ES-I3 (cell line): ENCODE results near the gene MTAP.

ENCODE experiments used
- H3K36me3 ChIP-seq: 2 replicates; pipeline ENCODE4 v1.6.1; 2013; ENCODE audit warnings: mild to moderate bottlenecking, low read length, control low read depth, moderate library complexity; ENCODE audit not compliant: insufficient read depth
- H3K4me1 ChIP-seq: 2 replicates; pipeline ENCODE4 v1.6.1; 2013; ENCODE audit warnings: mild to moderate bottlenecking, control low read depth, low read length; ENCODE audit not compliant: insufficient read depth
- H3K9ac ChIP-seq: 2 replicates; pipeline ENCODE4 v1.6.1; 2013; ENCODE audit warnings: low read depth, mild to moderate bottlenecking, low read length, moderate library complexity
- H3K9me3 ChIP-seq: 2 replicates; pipeline ENCODE4 v1.6.1; 2013; ENCODE audit warnings: mild to moderate bottlenecking, low read length, moderate library complexity; ENCODE audit not compliant: control insufficient read depth, insufficient read depth

Gene MTAP

DNA sequence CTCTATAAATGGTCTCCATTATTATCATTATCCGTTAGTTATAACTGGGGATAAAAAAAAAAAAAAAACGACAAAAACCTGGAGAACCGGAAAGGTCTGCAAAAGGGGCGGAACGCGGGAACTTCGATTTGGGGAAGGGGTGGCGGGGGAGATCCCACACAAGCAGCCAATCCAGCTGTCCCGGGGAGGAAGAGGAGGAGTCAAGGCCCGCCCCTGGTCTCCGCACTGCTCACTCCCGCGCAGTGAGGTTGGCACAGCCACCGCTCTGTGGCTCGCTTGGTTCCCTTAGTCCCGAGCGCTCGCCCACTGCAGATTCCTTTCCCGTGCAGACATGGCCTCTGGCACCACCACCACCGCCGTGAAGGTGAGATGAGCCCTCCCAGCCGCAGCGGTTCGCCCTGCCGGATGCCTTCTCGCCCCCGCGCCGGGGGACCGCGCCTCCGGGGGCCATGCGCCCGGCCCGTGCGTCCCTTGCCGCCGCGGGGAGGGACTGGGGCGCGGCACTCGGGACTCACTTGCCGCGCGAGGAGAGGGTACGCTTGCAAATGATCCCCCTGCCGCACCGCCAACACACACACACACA, at the start of gene MTAP:
Gene MTAP (plus strand): TSS at position 219 of the 583 bp plus-strand sequence. CDS start 113 bp downstream, at position 332.
- Histone ChIP-seq H3K9me3 (no peaks in the 10 kb centered on the region), H3K4me1 (peaks cover 13% of the 10 kb centered on the region), H3K36me3 (no peaks in the 10 kb centered on the region), H3K9ac (peak within 1 kb of the TSS; percentile 91)

DNA sequence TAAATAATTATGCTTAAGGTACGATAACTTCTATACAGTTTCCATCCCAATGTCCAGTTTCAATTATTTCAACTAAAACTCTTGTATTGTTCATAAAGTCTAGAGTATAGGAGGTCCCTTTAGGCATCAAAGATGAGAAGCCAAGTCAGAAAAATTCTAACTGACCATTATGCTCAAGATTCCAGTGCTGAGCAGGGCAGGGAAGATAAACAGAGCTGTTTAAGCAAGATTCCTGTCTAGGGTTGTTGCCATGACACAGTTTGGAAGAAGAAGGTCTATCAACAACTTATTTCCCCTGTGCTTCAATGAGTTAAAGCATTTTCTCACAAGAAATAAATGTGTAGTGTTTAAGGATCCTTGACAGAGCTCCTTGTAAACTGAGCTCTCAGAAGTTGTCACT, 48.9 kb upstream of the MTAP start:
- Histone ChIP-seq H3K9ac (no peak overlapping the region), H3K9me3 (no peaks in the 10 kb centered on the region), H3K36me3 (no peaks in the 10 kb centered on the region), H3K4me1 (0 out of 2 replicates have a peak, but pooled peaks cover 4% of the 10 kb centered on the region)

DNA sequence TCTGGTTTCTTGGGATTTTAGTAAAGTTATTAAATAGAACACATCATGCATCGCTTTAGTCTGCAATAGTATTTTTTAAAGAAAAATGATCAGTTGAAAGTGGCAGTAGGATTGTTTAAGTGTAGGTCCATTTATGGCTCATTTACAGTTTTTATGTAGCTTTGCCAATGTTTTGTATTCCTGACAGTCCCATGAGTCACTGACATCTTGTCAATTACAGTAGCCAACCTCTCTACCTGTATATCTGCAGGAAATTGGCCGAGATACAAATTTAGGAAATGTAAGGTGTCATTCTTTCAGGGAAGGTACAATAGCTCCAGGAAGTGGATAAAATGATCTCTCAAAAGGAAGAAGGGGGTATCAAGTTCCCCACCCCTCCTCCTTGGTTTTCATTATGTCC, 47.7 kb upstream of the MTAP start:
- no peak overlapping the region for H3K9ac ChIP-seq
- 0 out of 2 replicates have a peak, but pooled peaks cover 4% of the 10 kb centered on the region for H3K4me1 ChIP-seq
- no peaks in the 10 kb centered on the region for H3K9me3 ChIP-seq
- H3K36me3 ChIP-seq, result no peaks in the 10 kb centered on the region

DNA sequence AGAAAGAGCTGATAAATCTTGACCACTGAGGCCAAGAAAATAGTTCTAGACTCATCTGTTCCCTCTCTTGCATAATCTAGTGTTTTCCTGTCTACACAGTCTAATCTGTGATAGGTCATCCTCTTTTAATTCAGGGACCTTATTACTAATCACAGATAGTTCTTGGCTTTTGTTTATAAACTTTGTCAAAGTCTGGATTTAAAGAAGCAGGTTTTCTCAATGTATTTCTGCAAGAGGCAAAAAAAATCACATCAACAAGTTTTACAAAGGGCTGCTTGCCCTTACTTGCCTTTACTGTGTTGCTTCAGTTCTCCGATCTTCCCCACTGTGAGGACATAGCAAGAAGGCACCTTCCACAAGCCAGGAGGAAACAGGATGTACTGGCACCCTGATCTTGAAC, 43.9 kb upstream of the MTAP start:
- H3K9me3 ChIP-seq, result no peaks in the 10 kb centered on the region
- no peaks in the 10 kb centered on the region for H3K4me1 ChIP-seq
- no peak overlapping the region for H3K9ac ChIP-seq
- no peaks in the 10 kb centered on the region for H3K36me3 ChIP-seq

DNA sequence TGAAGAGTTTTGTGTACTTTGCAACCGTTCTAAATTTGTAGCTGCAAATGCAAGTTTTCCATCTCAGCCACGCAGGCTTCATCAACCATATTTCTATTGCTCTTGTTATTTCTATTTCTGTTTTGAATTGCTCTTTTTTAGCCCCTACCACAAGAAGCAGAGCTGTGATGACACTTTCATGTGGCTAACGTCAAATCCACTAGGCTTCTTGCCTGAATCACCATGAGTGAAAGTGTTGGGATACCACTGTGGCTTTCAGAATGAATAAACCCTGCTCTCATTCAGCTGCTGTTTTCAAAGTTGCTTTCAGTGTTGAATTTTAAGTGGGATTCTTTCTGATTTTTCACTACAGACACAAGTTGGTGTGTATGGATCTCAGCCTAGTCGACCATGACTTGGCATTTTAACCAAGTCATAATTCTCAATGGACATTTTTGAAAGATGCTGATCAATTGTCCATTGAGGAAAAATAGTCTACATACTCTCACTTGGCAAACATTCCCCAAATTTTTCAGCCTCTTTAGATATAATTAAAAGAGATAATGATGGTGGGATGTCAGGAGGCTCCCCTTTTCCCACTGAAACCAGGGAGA, 41.0 kb upstream of the MTAP start:
- H3K36me3 ChIP-seq, result no peaks in the 10 kb centered on the region
- no peak overlapping the region for H3K9ac ChIP-seq
- no peaks in the 10 kb centered on the region for H3K4me1 ChIP-seq
- no peaks in the 10 kb centered on the region for H3K9me3 ChIP-seq

DNA sequence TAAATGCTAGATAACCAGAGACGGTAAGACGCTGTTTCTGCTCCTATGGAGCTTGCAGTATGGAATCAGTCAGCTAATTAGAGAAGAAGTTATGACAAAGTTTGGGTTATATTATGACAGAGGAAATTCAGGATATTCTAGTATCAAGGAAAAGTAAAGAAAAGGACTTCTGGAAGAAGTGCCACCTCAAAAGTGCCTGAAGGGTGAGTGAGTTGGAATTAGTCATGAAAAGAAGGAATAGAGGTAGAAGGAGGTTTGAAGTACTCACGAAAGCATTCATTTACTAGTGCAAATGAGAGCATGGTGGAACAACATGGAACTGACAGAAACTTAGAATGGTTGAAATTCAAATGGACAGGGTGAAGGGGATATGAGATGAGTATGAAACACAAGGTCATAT, 40.4 kb upstream of the MTAP start:
- no peaks in the 10 kb centered on the region for H3K4me1 ChIP-seq
- no peak overlapping the region for H3K9ac ChIP-seq
- no peaks in the 10 kb centered on the region for H3K9me3 ChIP-seq
- H3K36me3 ChIP-seq, result no peaks in the 10 kb centered on the region

DNA sequence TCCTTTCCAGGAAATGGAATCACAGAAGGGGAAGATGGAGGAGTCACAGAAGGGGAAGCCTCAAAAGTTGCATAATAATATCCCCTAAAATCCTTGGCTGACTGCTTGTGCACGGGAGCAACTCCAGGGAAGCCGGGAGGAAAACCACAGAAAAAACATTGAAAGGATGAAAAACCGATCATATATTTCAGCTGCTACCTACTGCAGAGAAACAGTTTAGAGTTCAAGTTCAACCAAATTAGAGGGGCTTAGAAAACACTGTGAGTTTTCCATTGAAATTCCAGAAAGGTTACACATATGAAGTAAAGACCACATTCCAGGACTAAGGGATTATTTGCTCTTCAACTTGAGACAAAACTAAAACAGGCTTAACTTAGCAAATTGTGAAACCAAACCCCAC, 37.6 kb upstream of the MTAP start:
- H3K4me1 ChIP-seq, result no peaks in the 10 kb centered on the region
- H3K9me3 ChIP-seq, result no peaks in the 10 kb centered on the region
- H3K36me3 ChIP-seq, result no peaks in the 10 kb centered on the region
- H3K9ac ChIP-seq, result no peak overlapping the region

DNA sequence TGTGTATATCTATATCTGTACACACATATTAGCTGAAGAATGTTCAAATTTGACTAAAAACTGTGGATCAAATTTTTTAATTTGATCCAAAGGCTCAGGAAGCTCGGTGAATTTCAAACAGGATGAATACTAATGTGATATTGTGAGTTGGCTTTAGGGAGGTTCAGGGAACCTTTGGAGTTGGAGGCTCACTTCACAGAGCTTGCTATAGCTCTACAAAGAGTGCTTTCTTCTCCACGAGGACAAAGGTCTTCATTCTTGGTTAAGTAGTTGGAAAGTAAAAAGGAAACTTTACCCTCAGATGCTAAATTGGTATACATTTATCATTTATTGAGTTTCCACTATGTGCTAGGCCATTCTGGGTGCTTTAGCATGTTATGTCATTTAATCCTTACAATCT, 36.3 kb upstream of the MTAP start:
- Histone ChIP-seq H3K36me3 (no peaks in the 10 kb centered on the region), H3K9me3 (no peaks in the 10 kb centered on the region), H3K9ac (no peak overlapping the region), H3K4me1 (no peaks in the 10 kb centered on the region)

DNA sequence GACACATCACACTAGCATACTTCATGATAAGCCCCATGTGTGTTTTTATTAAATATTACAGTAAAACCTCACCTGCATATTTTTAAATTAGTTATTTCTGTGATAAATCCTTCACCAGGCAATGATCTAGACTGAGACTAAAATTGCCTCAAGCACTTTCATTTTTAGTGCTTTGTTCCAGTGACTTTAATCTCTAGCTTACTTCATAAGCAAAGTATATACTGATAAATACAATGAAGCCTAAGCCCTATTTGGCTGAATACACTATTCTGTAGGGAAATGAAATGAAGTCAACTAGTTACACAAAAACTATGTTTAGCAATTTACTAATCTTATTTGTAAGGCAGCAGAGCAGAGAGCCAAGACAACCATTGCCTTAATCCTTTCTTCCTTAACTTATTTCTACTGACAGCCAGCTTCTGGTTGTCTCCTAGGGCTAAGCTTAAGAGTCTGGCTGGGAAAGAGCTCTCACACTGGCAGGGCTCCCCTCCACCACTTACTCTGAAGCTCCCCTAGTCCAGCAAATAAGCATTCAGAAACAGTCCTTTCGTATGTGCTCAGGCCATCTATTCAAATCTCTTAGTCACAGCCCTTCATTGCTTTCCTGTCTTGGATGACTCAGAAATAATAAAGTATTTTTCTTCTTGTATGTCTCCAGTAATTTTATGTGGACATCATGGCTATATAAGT, 31.4 kb upstream of the MTAP start:
- Histone ChIP-seq H3K9me3 (no peaks in the 10 kb centered on the region), H3K4me1 (no peaks in the 10 kb centered on the region), H3K9ac (no peak overlapping the region), H3K36me3 (no peaks in the 10 kb centered on the region)

DNA sequence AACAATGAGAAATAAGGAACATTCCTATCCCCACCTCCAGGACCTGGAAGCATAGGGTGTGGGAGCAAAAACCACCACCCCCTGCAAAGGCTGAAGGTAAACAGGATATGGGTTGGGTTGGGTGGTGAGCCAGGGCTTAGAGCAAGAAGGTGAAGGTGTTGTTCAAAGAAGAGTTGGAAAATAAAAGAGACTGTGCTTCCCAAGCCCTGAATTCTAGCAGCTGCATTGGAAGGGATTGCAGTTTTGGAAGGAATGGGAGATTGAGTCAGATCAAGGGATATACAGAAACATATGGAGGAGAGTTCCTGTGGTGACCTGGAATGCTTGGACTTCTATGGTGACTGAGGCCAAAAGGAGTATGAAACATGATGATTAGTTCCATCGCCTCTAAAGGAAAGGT, 24.7 kb upstream of the MTAP start:
- Histone ChIP-seq H3K4me1 (no peaks in the 10 kb centered on the region; the same call in 1 of the 2 replicates), H3K9me3 (no peaks in the 10 kb centered on the region), H3K9ac (no peak overlapping the region), H3K36me3 (no peaks in the 10 kb centered on the region)

DNA sequence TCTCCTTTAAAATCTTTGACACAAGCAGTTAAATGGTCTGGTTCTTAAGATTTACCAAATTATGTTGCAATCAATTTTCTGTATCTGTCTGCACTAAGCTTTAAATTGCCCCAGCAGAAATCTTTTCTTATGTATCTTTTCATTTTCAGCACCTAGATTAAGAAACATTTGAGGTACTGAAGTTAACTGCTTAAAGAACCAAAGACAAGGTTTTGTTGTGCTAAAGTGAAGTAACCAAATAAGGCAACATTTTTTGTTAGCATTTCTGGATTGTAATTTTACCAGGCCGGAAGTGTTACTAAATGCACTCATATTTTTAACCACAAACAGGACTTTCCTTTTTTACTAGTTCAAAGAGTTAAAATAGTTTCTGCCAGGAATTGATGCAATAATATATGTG, 24.1 kb upstream of the MTAP start:
- no peaks in the 10 kb centered on the region; the same call in 1 of the 2 replicates for H3K4me1 ChIP-seq
- no peaks in the 10 kb centered on the region for H3K36me3 ChIP-seq
- no peaks in the 10 kb centered on the region for H3K9me3 ChIP-seq
- no peak overlapping the region for H3K9ac ChIP-seq

DNA sequence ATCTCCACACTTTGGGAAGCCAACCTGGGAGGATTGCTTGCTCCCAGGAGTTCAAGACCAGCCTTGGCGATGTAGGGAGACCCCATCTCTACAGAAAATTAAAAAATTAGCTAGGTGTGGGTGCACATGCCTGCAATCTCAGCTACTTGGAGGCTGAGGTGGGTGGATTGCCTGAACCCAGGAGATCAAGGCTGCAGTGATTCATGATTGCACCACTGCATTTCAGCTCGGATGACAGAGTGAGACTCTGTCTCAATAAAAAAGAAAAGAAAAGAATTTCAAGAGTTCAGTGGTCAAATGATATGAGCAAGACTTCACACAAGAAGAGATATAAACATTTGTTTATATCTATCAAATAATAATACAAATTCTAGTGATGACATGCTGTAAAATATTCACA, 23.0 kb upstream of the MTAP start:
- Histone ChIP-seq H3K4me1 (no peaks in the 10 kb centered on the region; the same call in 1 of the 2 replicates), H3K9ac (no peak overlapping the region), H3K9me3 (no peaks in the 10 kb centered on the region), H3K36me3 (no peaks in the 10 kb centered on the region)

DNA sequence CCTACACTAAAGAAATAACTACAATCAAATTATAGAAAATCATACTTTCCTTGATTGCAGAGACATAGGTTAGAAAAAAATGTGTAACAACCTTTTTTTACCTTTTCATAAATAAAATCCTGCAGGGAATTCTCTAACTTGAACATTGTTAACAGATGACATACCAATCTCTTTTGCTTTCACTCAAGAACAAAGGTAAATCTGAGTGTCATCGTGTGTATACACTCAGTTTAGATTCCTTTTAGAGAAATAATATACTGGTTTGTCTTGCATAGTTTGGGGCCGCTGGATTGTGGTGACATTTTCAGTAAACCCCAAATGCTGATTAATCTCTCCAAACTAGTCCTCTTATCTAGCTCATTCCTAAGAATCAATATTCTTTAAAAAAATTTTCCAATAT, 20.8 kb upstream of the MTAP start:
- no peaks in the 10 kb centered on the region for H3K36me3 ChIP-seq

DNA sequence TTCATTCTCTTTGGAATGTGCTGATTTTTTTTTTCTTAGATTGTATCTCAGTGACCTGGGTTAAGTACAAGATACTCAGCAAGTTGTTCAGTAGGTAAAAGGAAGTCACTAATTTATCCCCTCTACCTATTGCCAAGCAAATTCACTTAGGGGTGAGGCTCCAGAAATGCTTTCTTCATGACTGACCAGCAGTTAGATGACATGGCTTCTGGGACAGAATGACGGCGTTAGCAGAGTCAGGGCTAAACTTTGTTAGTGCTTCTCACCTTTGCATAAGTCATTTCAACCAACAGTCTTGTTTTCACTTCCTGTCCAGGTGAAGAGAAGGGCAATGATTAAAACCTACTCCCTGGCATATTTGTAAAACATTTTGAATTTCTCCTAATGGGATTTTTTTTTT, 20.2 kb upstream of the MTAP start:
- H3K4me1 ChIP-seq, result no peaks in the 10 kb centered on the region; the same call in 1 of the 2 replicates
- H3K9me3 ChIP-seq, result no peaks in the 10 kb centered on the region
- no peak overlapping the region for H3K9ac ChIP-seq
- H3K36me3 ChIP-seq, result no peaks in the 10 kb centered on the region

More for the DNA sequence above, 20.8 kb upstream of the MTAP start:
- H3K4me1 ChIP-seq, result no peaks in the 10 kb centered on the region; the same call in 1 of the 2 replicates
- H3K9ac ChIP-seq, result no peak overlapping the region
- H3K9me3 ChIP-seq, result no peaks in the 10 kb centered on the region

DNA sequence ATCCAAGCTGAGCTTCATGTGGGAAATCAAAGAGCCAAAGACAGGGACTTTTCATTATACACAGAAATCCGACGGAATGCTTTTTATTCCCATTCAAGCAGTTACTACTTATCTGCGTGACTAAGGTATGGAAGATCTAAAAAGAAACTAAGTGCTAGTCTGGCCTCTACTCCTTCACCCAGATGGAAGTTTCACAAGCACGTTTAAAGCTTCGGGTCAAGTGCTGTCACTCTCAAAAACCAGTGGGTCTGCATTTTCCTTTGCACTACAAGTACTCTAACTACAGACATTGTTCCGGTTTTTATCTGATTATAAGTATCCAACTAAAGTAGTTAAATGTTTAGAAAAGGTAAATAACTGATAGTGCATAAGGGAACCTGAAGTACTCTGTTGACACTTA, 13.7 kb upstream of the MTAP start:
- H3K4me1 ChIP-seq, result no peaks in the 10 kb centered on the region
- H3K36me3 ChIP-seq, result no peaks in the 10 kb centered on the region
- H3K9ac ChIP-seq, result no peak overlapping the region
- no peaks in the 10 kb centered on the region for H3K9me3 ChIP-seq
